Kidney epithelial cell (primary cell): Measurements from ENCODE around the gene SEPTIN5. TPM values are rescaled to one million over a fixed set of nuclear protein-coding genes. Genes with fewer than 3 reads are reported as not detected.

ENCODE experiments used
- DNase-seq: peaks from one replicate; pipeline ENCODE4 v3.0.0-alpha.2; 2010; ENCODE audit warnings: low read depth
- H3K27me3 ChIP-seq: 2 replicates; pipeline ENCODE4 v1.6.0; 2011; ENCODE audit warnings: low read length; ENCODE audit not compliant: control insufficient read depth, insufficient read depth
- H3K36me3 ChIP-seq: 2 replicates; pipeline ENCODE4 v1.5.1; 2011; ENCODE audit warnings: low read length; ENCODE audit not compliant: control insufficient read depth, insufficient read depth
- H3K4me3 ChIP-seq: 2 replicates; pipeline ENCODE4 v1.5.1; 2011; ENCODE audit warnings: low read depth, mild to moderate bottlenecking, control low read depth, low read length
- total RNA-seq: library from RNA; depleted of rRNA; stranded (reverse); fragments of >200 nt; gene quantifications from 2 replicates; pipeline ENCODE4 v1.2.3, GENCODE V29; 2015
- TF ChIP-seq, protein P1 (sequence below): IDR thresholded peaks from 2 replicates; pipeline ENCODE4 v1.5.1; 2011; ENCODE audit warnings: mild to moderate bottlenecking, moderate library complexity, low read length, control low read depth, inconsistent platforms; ENCODE audit not compliant: insufficient read depth, poor library complexity, severe bottlenecking

The SEPTIN5 gene
- total RNA-seq, 1 donor from 2014 or later, result 10.1 TPM

GRCh38 chr22:19713245-19713644 lies 1.1 kb upstream of the SEPTIN5 start:
- Histone ChIP-seq H3K27me3 (peaks cover 45% of the 10 kb centered on the region), H3K36me3 (no peaks in the 10 kb centered on the region), H3K4me3 (no peak overlapping the region)
- DNase-seq, result no peak
- TF ChIP-seq, protein P1, sequence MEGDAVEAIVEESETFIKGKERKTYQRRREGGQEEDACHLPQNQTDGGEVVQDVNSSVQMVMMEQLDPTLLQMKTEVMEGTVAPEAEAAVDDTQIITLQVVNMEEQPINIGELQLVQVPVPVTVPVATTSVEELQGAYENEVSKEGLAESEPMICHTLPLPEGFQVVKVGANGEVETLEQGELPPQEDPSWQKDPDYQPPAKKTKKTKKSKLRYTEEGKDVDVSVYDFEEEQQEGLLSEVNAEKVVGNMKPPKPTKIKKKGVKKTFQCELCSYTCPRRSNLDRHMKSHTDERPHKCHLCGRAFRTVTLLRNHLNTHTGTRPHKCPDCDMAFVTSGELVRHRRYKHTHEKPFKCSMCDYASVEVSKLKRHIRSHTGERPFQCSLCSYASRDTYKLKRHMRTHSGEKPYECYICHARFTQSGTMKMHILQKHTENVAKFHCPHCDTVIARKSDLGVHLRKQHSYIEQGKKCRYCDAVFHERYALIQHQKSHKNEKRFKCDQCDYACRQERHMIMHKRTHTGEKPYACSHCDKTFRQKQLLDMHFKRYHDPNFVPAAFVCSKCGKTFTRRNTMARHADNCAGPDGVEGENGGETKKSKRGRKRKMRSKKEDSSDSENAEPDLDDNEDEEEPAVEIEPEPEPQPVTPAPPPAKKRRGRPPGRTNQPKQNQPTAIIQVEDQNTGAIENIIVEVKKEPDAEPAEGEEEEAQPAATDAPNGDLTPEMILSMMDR, result no peak

- no peak for DNase-seq
- TF ChIP-seq, protein P1, result no peak
- H3K36me3 ChIP-seq, result no peaks in the 10 kb centered on the region
- H3K4me3 ChIP-seq, result peak overlapping the region; percentile 43
- peaks cover 46% of the 10 kb centered on the region for H3K27me3 ChIP-seq
These were observed 522 bp upstream of the SEPTIN5 start for GRCh38 chr22:19713650-19714311.

GRCh38 chr22:19715188-19715930 lies 1.1 kb downstream of the SEPTIN5 start:
- no peaks in the 10 kb centered on the region for H3K36me3 ChIP-seq
- peaks cover 51% of the 10 kb centered on the region for H3K27me3 ChIP-seq
- TF ChIP-seq, protein P1, result no peak
- H3K4me3 ChIP-seq, result no peak overlapping the region
- DNase-seq, result no peak

DNA sequence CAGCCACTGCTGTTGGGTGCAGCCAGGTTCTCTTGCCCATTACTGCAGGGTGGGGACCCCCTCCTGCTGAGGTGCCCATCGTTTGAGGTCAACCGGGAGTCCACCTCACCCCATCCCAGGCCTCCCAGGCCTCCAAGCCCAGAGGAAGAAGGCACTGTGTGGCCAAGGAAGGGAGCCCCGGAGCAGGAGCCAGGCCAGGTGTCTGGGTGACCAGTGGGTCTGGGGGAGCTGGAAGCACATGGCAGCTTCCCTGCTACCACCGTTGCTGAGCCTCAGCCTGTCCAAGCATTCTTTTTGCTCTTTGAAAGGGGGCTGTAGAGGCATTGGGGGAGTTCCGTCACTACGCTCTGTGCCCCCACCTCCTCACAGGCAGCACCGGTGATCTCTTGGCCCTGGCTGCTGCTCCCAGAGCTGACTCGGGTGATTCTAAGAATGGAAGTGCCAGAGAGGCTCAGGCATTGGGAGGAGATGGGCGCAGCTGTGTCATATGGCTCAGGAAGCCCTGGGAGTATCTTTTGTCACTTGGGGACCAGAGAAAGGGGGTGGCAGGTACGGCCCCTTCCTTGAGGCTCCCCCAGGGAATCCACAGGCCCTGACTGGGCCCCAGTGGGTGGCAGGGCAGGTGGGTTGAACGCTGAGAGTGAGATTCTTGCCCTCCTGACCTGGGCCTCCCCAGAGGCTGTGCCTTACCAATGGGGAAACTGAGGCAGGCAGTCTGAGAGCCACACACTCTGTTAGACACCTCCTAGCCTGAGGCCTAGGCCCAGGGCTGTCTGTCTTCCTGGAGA lies 1.9 kb downstream of the SEPTIN5 start:
- H3K27me3 ChIP-seq, result peaks cover 60% of the 10 kb centered on the region
- H3K4me3 ChIP-seq, result no peak overlapping the region
- TF ChIP-seq, protein P1, result no peak
- no peak for DNase-seq
- H3K36me3 ChIP-seq, result no peaks in the 10 kb centered on the region

DNA sequence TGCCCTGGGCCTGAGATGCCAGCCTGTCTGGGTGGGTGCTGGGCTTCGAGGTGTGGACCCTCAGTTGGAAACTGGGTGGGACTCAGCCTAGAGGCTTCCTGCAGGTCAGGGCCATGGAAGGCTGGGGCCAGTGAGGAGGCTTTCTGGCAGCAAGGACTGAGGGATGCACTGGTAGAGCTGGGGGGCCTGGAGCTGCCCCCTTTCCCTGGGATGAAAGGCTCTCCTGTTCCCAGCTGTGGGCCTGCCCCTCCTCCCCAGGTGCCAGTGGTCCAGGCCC lies 2.5 kb downstream of the SEPTIN5 start:
- Histone ChIP-seq H3K36me3 (no peaks in the 10 kb centered on the region), H3K27me3 (peaks cover 64% of the 10 kb centered on the region), H3K4me3 (no peak overlapping the region)
- TF ChIP-seq, protein P1, result no peak
- no peak for DNase-seq
